Ishikawa (cell line): ENCODE results near the gene GUCD1.

Experiments used
- CEBPB ChIP-seq: IDR thresholded peaks from 2 replicates; pipeline ENCODE4 v1.6.1; 2012
- TF ChIP-seq, protein P1 (sequence below): IDR thresholded peaks from 2 replicates; pipeline ENCODE4 v1.6.1; 2012; ENCODE audit warnings: low read depth, mild to moderate bottlenecking
- TF ChIP-seq, protein P2 (sequence below): IDR thresholded peaks from 2 replicates; pipeline ENCODE4 v1.6.1; 2012

DNA sequence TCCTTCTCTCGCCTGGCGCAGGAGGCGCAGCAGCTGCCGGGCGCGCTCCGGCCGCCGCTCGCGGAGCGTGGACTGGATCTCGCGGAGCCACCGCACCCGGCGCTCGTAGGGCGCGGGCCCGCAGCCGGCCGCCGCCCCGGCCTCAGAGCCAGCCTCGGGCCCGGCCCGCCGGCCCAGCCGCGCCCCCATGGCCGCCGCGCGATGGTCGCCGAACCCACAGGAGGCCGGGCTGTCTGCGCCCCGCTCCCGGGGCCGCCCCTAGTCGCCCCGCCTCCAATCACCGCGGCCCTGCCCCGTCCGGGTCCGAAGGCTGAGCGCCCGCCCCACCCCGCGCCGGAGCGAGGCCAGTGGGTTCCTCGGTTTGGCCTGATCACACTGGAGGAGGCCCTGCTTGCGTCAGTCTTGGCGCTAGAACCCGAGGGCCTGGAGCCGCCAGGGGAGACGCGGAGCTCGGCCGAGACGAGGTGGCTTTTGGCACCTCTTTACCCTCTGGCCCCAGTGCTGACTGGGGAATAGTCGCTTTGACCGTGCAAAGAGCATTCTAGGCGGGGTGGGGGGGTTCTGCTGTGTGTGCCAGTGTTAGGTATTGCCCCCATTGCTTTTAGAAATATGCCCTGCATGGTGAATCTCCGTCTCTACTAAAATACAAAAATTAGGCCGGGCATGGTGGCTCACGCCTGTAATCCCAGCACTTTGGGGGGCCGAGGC is 38.1 kb upstream of the GUCD1 start, which contains the start of gene LRRC75B:
- TF ChIP-seq, protein P1, sequence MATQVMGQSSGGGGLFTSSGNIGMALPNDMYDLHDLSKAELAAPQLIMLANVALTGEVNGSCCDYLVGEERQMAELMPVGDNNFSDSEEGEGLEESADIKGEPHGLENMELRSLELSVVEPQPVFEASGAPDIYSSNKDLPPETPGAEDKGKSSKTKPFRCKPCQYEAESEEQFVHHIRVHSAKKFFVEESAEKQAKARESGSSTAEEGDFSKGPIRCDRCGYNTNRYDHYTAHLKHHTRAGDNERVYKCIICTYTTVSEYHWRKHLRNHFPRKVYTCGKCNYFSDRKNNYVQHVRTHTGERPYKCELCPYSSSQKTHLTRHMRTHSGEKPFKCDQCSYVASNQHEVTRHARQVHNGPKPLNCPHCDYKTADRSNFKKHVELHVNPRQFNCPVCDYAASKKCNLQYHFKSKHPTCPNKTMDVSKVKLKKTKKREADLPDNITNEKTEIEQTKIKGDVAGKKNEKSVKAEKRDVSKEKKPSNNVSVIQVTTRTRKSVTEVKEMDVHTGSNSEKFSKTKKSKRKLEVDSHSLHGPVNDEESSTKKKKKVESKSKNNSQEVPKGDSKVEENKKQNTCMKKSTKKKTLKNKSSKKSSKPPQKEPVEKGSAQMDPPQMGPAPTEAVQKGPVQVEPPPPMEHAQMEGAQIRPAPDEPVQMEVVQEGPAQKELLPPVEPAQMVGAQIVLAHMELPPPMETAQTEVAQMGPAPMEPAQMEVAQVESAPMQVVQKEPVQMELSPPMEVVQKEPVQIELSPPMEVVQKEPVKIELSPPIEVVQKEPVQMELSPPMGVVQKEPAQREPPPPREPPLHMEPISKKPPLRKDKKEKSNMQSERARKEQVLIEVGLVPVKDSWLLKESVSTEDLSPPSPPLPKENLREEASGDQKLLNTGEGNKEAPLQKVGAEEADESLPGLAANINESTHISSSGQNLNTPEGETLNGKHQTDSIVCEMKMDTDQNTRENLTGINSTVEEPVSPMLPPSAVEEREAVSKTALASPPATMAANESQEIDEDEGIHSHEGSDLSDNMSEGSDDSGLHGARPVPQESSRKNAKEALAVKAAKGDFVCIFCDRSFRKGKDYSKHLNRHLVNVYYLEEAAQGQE, result no peak
- peak; percentile 39; the same call in 1 of the 2 replicates for TF ChIP-seq CEBPB
- TF ChIP-seq, protein P2, sequence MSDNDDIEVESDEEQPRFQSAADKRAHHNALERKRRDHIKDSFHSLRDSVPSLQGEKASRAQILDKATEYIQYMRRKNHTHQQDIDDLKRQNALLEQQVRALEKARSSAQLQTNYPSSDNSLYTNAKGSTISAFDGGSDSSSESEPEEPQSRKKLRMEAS, result peak; percentile 29; the same call in 1 of the 2 replicates
